HFF-Myc (cell line): ENCODE measurements around the gene CDKN2B-AS1.

Source experiments
- DNase-seq: peaks from one replicate; pipeline ENCODE4 v3.0.0-alpha.2; 2011; ENCODE audit warnings: low read depth; ENCODE audit errors: extremely low read depth
- H3K4me3 ChIP-seq: replicated peaks from 2 replicates; pipeline ENCODE4 v1.5.1; 2011; ENCODE audit warnings: low read depth, mild to moderate bottlenecking, control low read depth, low read length
- TF ChIP-seq, protein P1 (sequence below): IDR thresholded peaks from 2 replicates; pipeline ENCODE4 v1.5.1; 2012; ENCODE audit warnings: mild to moderate bottlenecking, low read depth, low read length, control low read depth; ENCODE audit errors: missing control alignments

The CDKN2B-AS1 gene

DNA sequence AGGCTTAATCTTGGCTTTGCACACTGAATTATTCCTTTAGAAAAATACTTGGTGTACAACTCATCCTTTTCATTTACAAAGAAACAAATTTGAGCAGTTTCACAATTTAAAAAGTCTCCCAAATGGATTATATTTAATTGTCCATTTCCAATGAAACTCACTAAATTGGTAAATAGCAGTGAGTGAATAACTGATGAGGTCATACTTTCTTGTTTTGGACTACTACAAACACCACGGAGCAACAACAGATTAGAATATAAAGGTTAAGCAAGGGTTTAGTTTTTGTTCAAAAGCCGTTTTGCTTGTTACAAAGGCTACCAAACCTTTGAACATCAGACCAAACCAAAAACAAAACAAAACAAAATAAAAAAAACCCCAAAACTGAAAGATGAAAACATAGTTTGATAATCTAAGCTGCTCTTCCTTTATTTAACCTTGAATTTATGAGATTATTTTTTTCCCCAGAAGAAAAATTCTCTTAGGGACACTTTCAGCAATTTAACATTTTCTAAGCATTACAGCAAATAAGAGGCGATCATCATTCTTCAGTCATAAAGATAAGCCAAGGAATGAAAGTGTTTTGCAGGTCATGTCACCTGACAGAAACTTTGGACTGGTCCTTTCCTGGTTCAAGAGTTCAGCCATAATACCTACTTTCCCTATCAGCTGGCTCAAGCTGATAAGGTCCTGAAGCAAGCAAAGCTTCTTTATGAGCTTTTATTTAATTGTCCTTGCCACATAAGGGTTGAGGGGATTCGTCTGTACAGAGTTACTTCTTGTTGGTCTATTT lies 114.2 kb downstream of the CDKN2B-AS1 start:
- TF ChIP-seq, protein P1, sequence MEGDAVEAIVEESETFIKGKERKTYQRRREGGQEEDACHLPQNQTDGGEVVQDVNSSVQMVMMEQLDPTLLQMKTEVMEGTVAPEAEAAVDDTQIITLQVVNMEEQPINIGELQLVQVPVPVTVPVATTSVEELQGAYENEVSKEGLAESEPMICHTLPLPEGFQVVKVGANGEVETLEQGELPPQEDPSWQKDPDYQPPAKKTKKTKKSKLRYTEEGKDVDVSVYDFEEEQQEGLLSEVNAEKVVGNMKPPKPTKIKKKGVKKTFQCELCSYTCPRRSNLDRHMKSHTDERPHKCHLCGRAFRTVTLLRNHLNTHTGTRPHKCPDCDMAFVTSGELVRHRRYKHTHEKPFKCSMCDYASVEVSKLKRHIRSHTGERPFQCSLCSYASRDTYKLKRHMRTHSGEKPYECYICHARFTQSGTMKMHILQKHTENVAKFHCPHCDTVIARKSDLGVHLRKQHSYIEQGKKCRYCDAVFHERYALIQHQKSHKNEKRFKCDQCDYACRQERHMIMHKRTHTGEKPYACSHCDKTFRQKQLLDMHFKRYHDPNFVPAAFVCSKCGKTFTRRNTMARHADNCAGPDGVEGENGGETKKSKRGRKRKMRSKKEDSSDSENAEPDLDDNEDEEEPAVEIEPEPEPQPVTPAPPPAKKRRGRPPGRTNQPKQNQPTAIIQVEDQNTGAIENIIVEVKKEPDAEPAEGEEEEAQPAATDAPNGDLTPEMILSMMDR, result no peak
- DNase-seq, result no peak
- no peak overlapping the region for H3K4me3 ChIP-seq

DNA sequence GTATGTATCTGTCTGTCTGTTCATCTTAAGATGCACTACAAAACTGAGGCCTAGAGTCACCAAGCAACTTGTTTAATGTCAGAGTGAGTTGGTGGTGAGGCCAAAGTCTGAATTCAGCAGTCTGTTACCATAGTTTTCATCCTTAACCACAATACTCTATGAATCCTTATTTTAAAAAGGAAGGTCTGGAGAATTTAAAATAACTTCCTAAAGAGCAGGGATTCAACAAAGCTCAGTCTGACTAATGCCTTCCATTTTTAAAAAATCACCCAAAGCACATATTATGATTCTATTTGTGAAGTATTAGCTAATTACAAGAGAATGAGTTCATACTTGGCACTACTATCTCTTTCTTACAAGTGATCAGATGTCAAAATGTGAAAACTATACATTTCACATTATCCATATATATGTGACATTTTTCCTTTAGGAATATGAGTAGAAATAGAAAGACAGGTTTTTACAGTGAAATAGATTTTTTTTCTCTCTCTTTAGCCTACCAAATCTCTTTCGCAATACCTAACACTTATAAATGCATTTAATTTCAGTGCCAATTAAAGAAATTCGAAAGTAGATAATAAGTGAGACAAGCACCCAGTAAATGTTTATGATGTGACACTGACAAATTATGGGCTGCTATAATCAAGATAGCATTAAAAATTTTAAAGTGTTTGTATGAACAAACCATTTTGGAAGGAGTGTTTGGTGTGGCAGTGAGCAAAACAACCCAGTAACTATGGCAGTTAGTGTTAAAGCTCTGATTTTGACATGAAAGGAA lies 116.8 kb downstream of the CDKN2B-AS1 start:
- DNase-seq, result no peak
- no peak overlapping the region for H3K4me3 ChIP-seq
- TF ChIP-seq, protein P1, result no peak

DNA sequence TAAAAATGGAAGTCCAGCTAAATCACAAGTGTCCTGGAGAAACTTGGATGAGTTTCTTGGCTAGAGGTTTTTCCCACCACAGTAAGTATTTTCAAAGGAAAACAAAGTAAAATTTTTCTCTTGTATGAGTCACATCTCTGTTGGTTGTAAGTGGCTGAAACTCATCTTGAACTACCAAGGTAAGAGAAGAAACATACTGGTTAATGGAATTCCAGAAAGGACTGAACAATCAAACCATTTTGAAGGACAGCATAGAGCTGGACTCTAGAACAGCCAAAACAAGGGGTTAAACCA lies 117.3 kb downstream of the CDKN2B-AS1 start:
- DNase-seq, result no peak
- no peak overlapping the region for H3K4me3 ChIP-seq
- TF ChIP-seq, protein P1, result no peak

DNA sequence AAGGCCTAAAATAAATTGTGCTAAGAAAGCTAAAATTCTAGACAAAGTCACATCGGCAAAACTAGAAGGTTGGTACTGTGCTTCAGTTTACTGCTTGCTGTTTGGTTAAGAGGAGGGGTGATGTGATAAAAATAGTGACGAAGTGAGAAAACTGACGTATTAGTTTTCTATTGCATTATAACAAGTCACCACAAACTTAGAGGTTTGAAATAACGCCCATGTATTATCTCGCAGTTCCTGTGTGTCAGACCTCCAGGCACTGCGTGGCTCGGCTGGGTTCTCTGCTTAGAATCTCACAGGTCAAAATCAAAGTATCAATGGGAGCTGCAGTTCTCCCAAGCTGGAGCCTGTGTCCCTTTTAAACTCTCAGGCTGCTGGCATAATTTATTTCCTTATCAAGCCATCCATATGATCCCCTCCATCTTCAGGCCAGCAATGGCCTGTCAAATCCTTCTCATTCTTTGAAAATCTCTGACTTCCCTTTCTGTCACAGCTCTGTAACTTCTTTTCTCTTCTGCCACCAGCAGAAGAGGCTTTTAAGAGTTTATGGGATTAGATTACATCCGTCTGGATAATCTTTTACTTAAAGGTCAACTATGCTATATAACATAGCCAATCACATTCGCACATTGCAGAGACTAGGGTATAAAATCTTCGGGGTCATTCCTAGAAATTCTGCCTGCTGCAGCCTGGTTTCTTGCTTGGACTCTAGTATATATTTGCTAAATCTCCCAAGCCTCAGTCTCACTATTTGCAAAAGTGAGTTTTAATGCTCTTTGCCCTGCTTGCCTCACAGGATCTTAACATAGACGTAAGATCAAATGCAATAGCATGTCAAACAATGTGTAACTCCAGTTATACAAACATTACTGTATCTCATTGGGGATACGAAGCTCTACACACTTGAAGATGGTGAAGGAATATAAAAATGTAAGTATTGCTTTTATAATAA lies 118.6 kb downstream of the CDKN2B-AS1 start:
- no peak for DNase-seq
- TF ChIP-seq, protein P1, result no peak
- no peak overlapping the region for H3K4me3 ChIP-seq

DNA sequence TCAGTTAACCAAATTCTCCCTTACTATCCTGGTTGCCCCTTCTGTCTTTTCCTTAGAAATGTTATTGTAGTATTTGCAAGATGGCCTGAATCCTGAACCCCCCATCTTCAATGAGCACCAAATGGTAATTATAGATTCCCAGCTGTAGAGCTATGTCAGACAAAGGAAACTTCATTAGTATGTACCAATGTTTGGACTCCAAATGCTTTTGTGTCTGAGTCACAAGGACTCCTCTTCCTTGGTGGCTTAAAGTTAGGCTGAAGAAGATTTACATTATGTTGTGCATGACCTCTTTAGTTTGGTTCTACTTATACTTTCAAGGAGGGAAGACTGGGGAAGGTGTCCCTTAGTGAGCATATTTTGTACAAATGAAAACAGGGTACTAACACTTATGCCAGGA lies 120.4 kb downstream of the CDKN2B-AS1 start:
- no peak overlapping the region for H3K4me3 ChIP-seq
- TF ChIP-seq, protein P1, result no peak
- DNase-seq, result no peak

DNA sequence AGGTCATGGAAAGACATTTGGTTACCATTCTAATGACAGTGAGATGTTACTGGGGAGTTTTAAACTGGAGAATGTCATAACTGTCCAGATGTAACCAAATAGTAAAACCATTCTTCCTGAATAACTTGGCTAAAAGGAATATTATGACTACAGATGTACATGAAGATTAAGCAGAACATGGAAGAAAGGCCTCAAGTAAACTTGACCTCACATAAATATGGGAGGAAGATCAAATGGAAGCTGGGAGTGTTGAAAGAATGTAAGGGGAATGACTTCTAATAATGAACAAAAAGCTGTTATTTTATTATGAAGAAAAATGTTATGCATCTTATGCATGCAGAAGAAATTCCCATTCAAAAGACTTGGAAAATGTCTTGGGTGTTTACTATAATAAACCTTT lies 122.2 kb downstream of the CDKN2B-AS1 start:
- H3K4me3 ChIP-seq, result no peak overlapping the region
- TF ChIP-seq, protein P1, result no peak
- no peak for DNase-seq
